ENCODE data around the gene MKI67.
"Not testable (repeated sequence)": the region's sequence is repeated elsewhere in the genome, so short reads cannot be mapped to it uniquely, and the experiment has no call there.

MKI67 gene

GRCh38 chr10:128125944-128126764 is at the start of gene MKI67:
Gene MKI67 (minus strand): TSS chr10:128126423. CDS start chr10:128125667, 756 bp downstream.
- peak; percentile 88 for ATAC-seq (replicated peaks; ENCODE audit: extremely low read depth, poor library complexity, severe bottlenecking)
- peaks cover 18% of the 10 kb centered on the region for H3K27me3 Mint-ChIP-seq
- peak; percentile 68 to 83 for DNase-seq (ENCODE audit: low spot score in 2 of 2)
- no peaks in the 10 kb centered on the region for H3K9me3 Mint-ChIP-seq
- H3K4me3 Mint-ChIP-seq = peak within 1 kb of the TSS; percentile 85
- peaks cover 9% of the 10 kb centered on the region for H3K36me3 Mint-ChIP-seq (ENCODE audit: insufficient read depth)
- H3K4me1 Mint-ChIP-seq = peaks cover 30% of the 10 kb centered on the region
- peak within 1 kb of the TSS; percentile 80 for H3K27ac Mint-ChIP-seq (ENCODE audit: low read depth)

GRCh38 chr10:128174581-128175559 is 48.6 kb upstream of the MKI67 start:
- Mint-ChIP-seq H3K27me3 (peaks cover 19% of the 10 kb centered on the region), H3K4me1 (peaks cover 8% of the 10 kb centered on the region), H3K9me3 (no peaks in the 10 kb centered on the region), H3K4me3 (no peak overlapping the region), H3K27ac (ENCODE audit: low read depth) (no peak overlapping the region), H3K36me3 (ENCODE audit: insufficient read depth) (no peaks in the 10 kb centered on the region)
- no peak for DNase-seq (ENCODE audit: low spot score in 2 of 2)
- no peak for ATAC-seq (replicated peaks; ENCODE audit: extremely low read depth, poor library complexity, severe bottlenecking)

GRCh38 chr10:128173386-128173785 is 47.2 kb upstream of the MKI67 start:
- ATAC-seq (replicated peaks; ENCODE audit: extremely low read depth, poor library complexity, severe bottlenecking) = no peak
- Mint-ChIP-seq H3K36me3 (ENCODE audit: insufficient read depth) (no peaks in the 10 kb centered on the region), H3K27ac (ENCODE audit: low read depth) (no peak overlapping the region), H3K9me3 (no peaks in the 10 kb centered on the region), H3K4me1 (peaks cover 1% of the 10 kb centered on the region), H3K4me3 (no peak overlapping the region), H3K27me3 (peaks cover 33% of the 10 kb centered on the region)
- DNase-seq (ENCODE audit: low spot score in 2 of 2) = no peak

GRCh38 chr10:128172756-128173155 is 46.5 kb upstream of the MKI67 start:
- DNase-seq (ENCODE audit: low spot score in 2 of 2) (no peak), ATAC-seq (replicated peaks; ENCODE audit: extremely low read depth, poor library complexity, severe bottlenecking) (no peak)
- H3K9me3 Mint-ChIP-seq = no peaks in the 10 kb centered on the region
- H3K4me3 Mint-ChIP-seq = no peak overlapping the region
- no peak overlapping the region for H3K27ac Mint-ChIP-seq (ENCODE audit: low read depth)
- H3K4me1 Mint-ChIP-seq = no peaks in the 10 kb centered on the region
- no peaks in the 10 kb centered on the region for H3K36me3 Mint-ChIP-seq (ENCODE audit: insufficient read depth)
- H3K27me3 Mint-ChIP-seq = peaks cover 40% of the 10 kb centered on the region

GRCh38 chr10:128169811-128170379 is 43.7 kb upstream of the MKI67 start:
- Mint-ChIP-seq H3K4me1 (no peaks in the 10 kb centered on the region), H3K27me3 (peaks cover 45% of the 10 kb centered on the region), H3K27ac (ENCODE audit: low read depth) (no peak overlapping the region)

GRCh38 chr10:128167926-128168520 is 41.8 kb upstream of the MKI67 start:
- Mint-ChIP-seq H3K36me3 (ENCODE audit: insufficient read depth) (no peaks in the 10 kb centered on the region), H3K27ac (ENCODE audit: low read depth) (no peak overlapping the region), H3K27me3 (peaks cover 45% of the 10 kb centered on the region), H3K4me3 (no peak overlapping the region), H3K9me3 (no peaks in the 10 kb centered on the region), H3K4me1 (no peaks in the 10 kb centered on the region)
- no peak for ATAC-seq (replicated peaks; ENCODE audit: extremely low read depth, poor library complexity, severe bottlenecking)
- DNase-seq (ENCODE audit: low spot score in 2 of 2) = no peak

More at GRCh38 chr10:128169811-128170379, 43.7 kb upstream of the MKI67 start:
- ATAC-seq (replicated peaks; ENCODE audit: extremely low read depth, poor library complexity, severe bottlenecking) (no peak), DNase-seq (ENCODE audit: low spot score in 2 of 2) (no peak)
- Mint-ChIP-seq H3K36me3 (ENCODE audit: insufficient read depth) (no peaks in the 10 kb centered on the region), H3K4me3 (no peak overlapping the region), H3K9me3 (no peaks in the 10 kb centered on the region)

- not testable (repeated sequence) for DNase-seq (ENCODE audit: low spot score in 2 of 2); ATAC-seq (replicated peaks; ENCODE audit: extremely low read depth, poor library complexity, severe bottlenecking); H3K9me3 Mint-ChIP-seq; H3K27ac Mint-ChIP-seq (ENCODE audit: low read depth); H3K4me3 Mint-ChIP-seq; H3K4me1 Mint-ChIP-seq; H3K36me3 Mint-ChIP-seq (ENCODE audit: insufficient read depth)
- H3K27me3 Mint-ChIP-seq = peaks cover 36% of the 10 kb centered on the region
Observed at GRCh38 chr10:128167123-128167522, 40.9 kb upstream of the MKI67 start.

- no peaks in the 10 kb centered on the region for H3K36me3 Mint-ChIP-seq (ENCODE audit: insufficient read depth)
- H3K9me3 Mint-ChIP-seq = no peaks in the 10 kb centered on the region
- ATAC-seq (replicated peaks; ENCODE audit: extremely low read depth, poor library complexity, severe bottlenecking) (no peak), DNase-seq (ENCODE audit: low spot score in 2 of 2) (no peak)
- peaks cover 35% of the 10 kb centered on the region for H3K27me3 Mint-ChIP-seq
- H3K27ac Mint-ChIP-seq (ENCODE audit: low read depth) = no peak overlapping the region
- H3K4me1 Mint-ChIP-seq = peaks cover 2% of the 10 kb centered on the region
- H3K4me3 Mint-ChIP-seq = no peak overlapping the region
Observed at GRCh38 chr10:128166151-128166550, 39.9 kb upstream of the MKI67 start.

- H3K27ac Mint-ChIP-seq (ENCODE audit: low read depth) = no peak overlapping the region
- no peaks in the 10 kb centered on the region for H3K36me3 Mint-ChIP-seq (ENCODE audit: insufficient read depth)
- ATAC-seq (replicated peaks; ENCODE audit: extremely low read depth, poor library complexity, severe bottlenecking) (no peak), DNase-seq (ENCODE audit: low spot score in 2 of 2) (no peak)
- H3K4me3 Mint-ChIP-seq = no peak overlapping the region
- H3K4me1 Mint-ChIP-seq = peaks cover 5% of the 10 kb centered on the region
- peaks cover 33% of the 10 kb centered on the region for H3K27me3 Mint-ChIP-seq
- H3K9me3 Mint-ChIP-seq = no peaks in the 10 kb centered on the region
Observed at GRCh38 chr10:128165536-128165935, 39.3 kb upstream of the MKI67 start.

GRCh38 chr10:128163701-128164100 is 37.5 kb upstream of the MKI67 start:
- H3K36me3 Mint-ChIP-seq (ENCODE audit: insufficient read depth) = no peaks in the 10 kb centered on the region
- H3K27ac Mint-ChIP-seq (ENCODE audit: low read depth) = no peak overlapping the region
- H3K9me3 Mint-ChIP-seq = no peaks in the 10 kb centered on the region
- no peak for ATAC-seq (replicated peaks; ENCODE audit: extremely low read depth, poor library complexity, severe bottlenecking)
- DNase-seq (ENCODE audit: low spot score in 2 of 2) = no peak
- H3K27me3 Mint-ChIP-seq = peaks cover 15% of the 10 kb centered on the region
- H3K4me1 Mint-ChIP-seq = peaks cover 5% of the 10 kb centered on the region
- no peak overlapping the region for H3K4me3 Mint-ChIP-seq

GRCh38 chr10:128161031-128161430 is 34.8 kb upstream of the MKI67 start:
- Mint-ChIP-seq H3K27me3 (peaks cover 14% of the 10 kb centered on the region), H3K9me3 (no peaks in the 10 kb centered on the region), H3K4me1 (peaks cover 5% of the 10 kb centered on the region), H3K36me3 (ENCODE audit: insufficient read depth) (no peaks in the 10 kb centered on the region), H3K27ac (ENCODE audit: low read depth) (no peak overlapping the region), H3K4me3 (no peak overlapping the region)
- no peak for ATAC-seq (replicated peaks; ENCODE audit: extremely low read depth, poor library complexity, severe bottlenecking)
- DNase-seq (ENCODE audit: low spot score in 2 of 2) = no peak

- no peak for DNase-seq (ENCODE audit: low spot score in 2 of 2)
- H3K4me3 Mint-ChIP-seq = no peak overlapping the region
Observed at GRCh38 chr10:128160297-128160711, 34.1 kb upstream of the MKI67 start.

More at GRCh38 chr10:128160297-128160711, 34.1 kb upstream of the MKI67 start:
- no peak overlapping the region for H3K27ac Mint-ChIP-seq (ENCODE audit: low read depth)
- peaks cover 5% of the 10 kb centered on the region for H3K4me1 Mint-ChIP-seq
- H3K9me3 Mint-ChIP-seq = no peaks in the 10 kb centered on the region
- peaks cover 21% of the 10 kb centered on the region for H3K27me3 Mint-ChIP-seq
- ATAC-seq (replicated peaks; ENCODE audit: extremely low read depth, poor library complexity, severe bottlenecking) = no peak
- no peaks in the 10 kb centered on the region for H3K36me3 Mint-ChIP-seq (ENCODE audit: insufficient read depth)
